Activated CD8-positive, alpha-beta T cell treated with anti-CD3 and anti-CD28 coated beads for 36 hours (primary cell): Measurements from ENCODE around the gene A1CF. TPM values are rescaled to one million over a fixed set of nuclear protein-coding genes. Genes with fewer than 3 reads are reported as not detected.

Experiments used
- total RNA-seq, 2 experiments: library from RNA; stranded (reverse); gene quantifications; one replicate each; pipeline ENCODE4 v1.2.3, GENCODE V29; 2021

Gene A1CF
- total RNA-seq, 2 experiments from 2014 or later, result not detected

Other genes with a start within 250 kb of the A1CF start
- 1 to 10 TPM; 2.8 to 3.8 TPM for gene ASAH2B, start 145.7 kb downstream of the A1CF start, total RNA-seq
- not detected for gene PRKG1, start 188.9 kb upstream of the A1CF start, total RNA-seq